PC-9 (cell line): ENCODE results near the gene SERPINB11. TPM values are rescaled to one million over a fixed set of nuclear protein-coding genes. Genes with fewer than 3 reads are reported as not detected.
A peak's percentile ranks its signal among the peaks of the same experiment; 100 is the strongest.

Experiments used
- BruUV-seq: library from RNA; stranded (reverse); fragments of 400-500 nt; replicated peaks from 2 replicates; lab custom pipeline; 2021; lab: Mats Ljungman, UMichigan
- CTCF ChIA-PET: fragments of 300-600 bp; sonication (Branson Sonifier 250); formaldehyde crosslinking; loops from one replicate; lab custom pipeline; 2022; ENCODE audit warnings: antibody characterized with exemption; lab: Charles Lee
- POLR2A ChIA-PET: fragments of 300-600 bp; sonication (Branson Sonifier 250); formaldehyde crosslinking; loops from one replicate; lab custom pipeline; 2022; ENCODE audit warnings: antibody characterized with exemption; ENCODE audit not compliant: unreplicated experiment; lab: Charles Lee
- DNase-seq, 2 experiments: peaks; one replicate each; pipeline versions ENCODE4 v3.0.0 to v3.0.0-alpha.2; 2015 to 2022; ENCODE audit warnings: mixed read lengths in 1 of 2
- H2AFZ ChIP-seq: fragments of 200-600 bp; sonication (generic); 2 replicates; pipeline ENCODE4 v1.8.1; 2017; ENCODE audit warnings: antibody characterized with exemption
- H3F3A ChIP-seq: fragments of 200-600 bp; sonication (generic); 2 replicates; pipeline ENCODE4 v1.8.1; 2017; ENCODE audit warnings: antibody characterized with exemption, mild to moderate bottlenecking, low read depth; ENCODE audit not compliant: insufficient read depth
- H3K27ac ChIP-seq: fragments of 200-600 bp; sonication (generic); 2 replicates; pipeline ENCODE4 v1.6.1; 2016; ENCODE audit warnings: mixed run types
- H3K27me3 ChIP-seq: fragments of 200-600 bp; sonication (generic); 2 replicates; pipeline ENCODE4 v1.6.1; 2016; ENCODE audit warnings: low read depth, mixed run types; ENCODE audit not compliant: insufficient read depth
- H3K36me3 ChIP-seq: fragments of 200-600 bp; sonication (generic); 2 replicates; pipeline ENCODE4 v1.6.1; 2016; ENCODE audit warnings: low read depth, mixed run types
- H3K4me1 ChIP-seq: fragments of 200-600 bp; sonication (generic); replicated peaks from 2 replicates; pipeline ENCODE4 v1.6.1; 2016; ENCODE audit warnings: mixed run types; ENCODE audit not compliant: insufficient read depth
- H3K4me2 ChIP-seq: fragments of 200-600 bp; sonication (generic); 2 replicates; pipeline ENCODE4 v1.6.1; 2017; ENCODE audit warnings: mixed run types
- H3K4me3 ChIP-seq: fragments of 200-600 bp; sonication (generic); 2 replicates; pipeline ENCODE4 v1.6.1; 2016; ENCODE audit warnings: mixed run types
- H3K79me2 ChIP-seq: fragments of 200-600 bp; sonication (generic); 2 replicates; pipeline ENCODE4 v1.6.1; 2017; ENCODE audit warnings: low read depth, mixed run types
- H3K9me2 ChIP-seq: fragments of 200-600 bp; sonication (generic); 2 replicates; pipeline ENCODE4 v1.8.1; 2017; ENCODE audit warnings: mild to moderate bottlenecking; ENCODE audit not compliant: insufficient read depth
- H3K9me3 ChIP-seq: fragments of 200-600 bp; sonication (generic); 2 replicates; pipeline ENCODE4 v1.8.1; 2016; ENCODE audit warnings: low read depth; ENCODE audit not compliant: insufficient read depth
- H4K20me1 ChIP-seq: fragments of 200-600 bp; sonication (generic); 2 replicates; pipeline ENCODE4 v1.8.1; 2017; ENCODE audit not compliant: insufficient read depth
- EZH2 ChIP-seq: fragments of 200-600 bp; sonication (generic); IDR thresholded peaks from 2 replicates; pipeline ENCODE4 v1.8.0; 2017; ENCODE audit warnings: antibody characterized with exemption, low read depth
- intact Hi-C: fragments of 100-400 bp; cut with micrococcal nuclease; formaldehyde crosslinking; loops from one replicate; pipeline ENCODE4 v1.10.0; 2022; ENCODE audit not compliant: unreplicated experiment
- total RNA-seq: library from RNA; stranded (reverse); gene quantifications from 2 replicates; pipeline ENCODE4 v1.2.3, GENCODE V29; 2021
- TF ChIP-seq, protein P1 (sequence below): fragments of 200-600 bp; sonication (generic); conservative IDR thresholded peaks from 2 replicates; pipeline ENCODE4 v1.6.1; 2017; ENCODE audit warnings: mixed run types, antibody characterized with exemption, mild to moderate bottlenecking, moderate library complexity

SERPINB11 gene
- total RNA-seq, 1 experiment from 2014 or later, result not detected

DNA sequence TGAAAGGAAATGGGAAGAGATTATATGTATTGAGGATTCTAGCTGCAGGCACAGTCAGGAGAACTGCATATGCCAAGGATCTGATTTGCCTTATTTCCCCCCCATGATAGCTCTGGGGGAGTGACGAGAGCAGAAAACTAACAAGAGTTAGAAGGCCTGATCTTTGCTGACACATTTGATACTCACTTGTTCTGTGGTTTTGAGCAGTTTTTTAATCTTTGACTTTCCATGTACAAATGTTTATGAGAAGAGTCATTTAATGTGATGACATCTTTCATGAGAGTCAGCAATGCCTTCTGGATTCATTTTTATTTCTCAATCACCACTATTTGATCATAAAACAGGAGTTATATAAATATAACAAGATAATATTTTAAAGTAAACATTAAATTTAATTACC lies 59.8 kb downstream of the SERPINB11 start:
- Histone ChIP-seq H3K9me3 (peaks cover 8% of the 10 kb centered on the region; the same call in 1 of the 2 replicates), H3K27ac (no peak overlapping the region), H3F3A (no peaks in the 10 kb centered on the region), H3K4me3 (no peak overlapping the region), H3K36me3 (no peaks in the 10 kb centered on the region), H4K20me1 (no peaks in the 10 kb centered on the region), H3K4me1 (no peaks in the 10 kb centered on the region), H3K27me3 (no peaks in the 10 kb centered on the region), H3K9me2 (no peaks in the 10 kb centered on the region), H3K4me2 (no peak overlapping the region), H2AFZ (no peak overlapping the region), H3K79me2 (no peaks in the 10 kb centered on the region)
- CTCF ChIA-PET, result no interaction called here
- TF ChIP-seq, protein P1, sequence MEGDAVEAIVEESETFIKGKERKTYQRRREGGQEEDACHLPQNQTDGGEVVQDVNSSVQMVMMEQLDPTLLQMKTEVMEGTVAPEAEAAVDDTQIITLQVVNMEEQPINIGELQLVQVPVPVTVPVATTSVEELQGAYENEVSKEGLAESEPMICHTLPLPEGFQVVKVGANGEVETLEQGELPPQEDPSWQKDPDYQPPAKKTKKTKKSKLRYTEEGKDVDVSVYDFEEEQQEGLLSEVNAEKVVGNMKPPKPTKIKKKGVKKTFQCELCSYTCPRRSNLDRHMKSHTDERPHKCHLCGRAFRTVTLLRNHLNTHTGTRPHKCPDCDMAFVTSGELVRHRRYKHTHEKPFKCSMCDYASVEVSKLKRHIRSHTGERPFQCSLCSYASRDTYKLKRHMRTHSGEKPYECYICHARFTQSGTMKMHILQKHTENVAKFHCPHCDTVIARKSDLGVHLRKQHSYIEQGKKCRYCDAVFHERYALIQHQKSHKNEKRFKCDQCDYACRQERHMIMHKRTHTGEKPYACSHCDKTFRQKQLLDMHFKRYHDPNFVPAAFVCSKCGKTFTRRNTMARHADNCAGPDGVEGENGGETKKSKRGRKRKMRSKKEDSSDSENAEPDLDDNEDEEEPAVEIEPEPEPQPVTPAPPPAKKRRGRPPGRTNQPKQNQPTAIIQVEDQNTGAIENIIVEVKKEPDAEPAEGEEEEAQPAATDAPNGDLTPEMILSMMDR, result no peak
- no peak for TF ChIP-seq EZH2
- POLR2A ChIA-PET, result no interaction called here
- intact Hi-C loops, result no loop called here
- no peak for DNase-seq
- BruUV-seq, result no TSS peak

DNA sequence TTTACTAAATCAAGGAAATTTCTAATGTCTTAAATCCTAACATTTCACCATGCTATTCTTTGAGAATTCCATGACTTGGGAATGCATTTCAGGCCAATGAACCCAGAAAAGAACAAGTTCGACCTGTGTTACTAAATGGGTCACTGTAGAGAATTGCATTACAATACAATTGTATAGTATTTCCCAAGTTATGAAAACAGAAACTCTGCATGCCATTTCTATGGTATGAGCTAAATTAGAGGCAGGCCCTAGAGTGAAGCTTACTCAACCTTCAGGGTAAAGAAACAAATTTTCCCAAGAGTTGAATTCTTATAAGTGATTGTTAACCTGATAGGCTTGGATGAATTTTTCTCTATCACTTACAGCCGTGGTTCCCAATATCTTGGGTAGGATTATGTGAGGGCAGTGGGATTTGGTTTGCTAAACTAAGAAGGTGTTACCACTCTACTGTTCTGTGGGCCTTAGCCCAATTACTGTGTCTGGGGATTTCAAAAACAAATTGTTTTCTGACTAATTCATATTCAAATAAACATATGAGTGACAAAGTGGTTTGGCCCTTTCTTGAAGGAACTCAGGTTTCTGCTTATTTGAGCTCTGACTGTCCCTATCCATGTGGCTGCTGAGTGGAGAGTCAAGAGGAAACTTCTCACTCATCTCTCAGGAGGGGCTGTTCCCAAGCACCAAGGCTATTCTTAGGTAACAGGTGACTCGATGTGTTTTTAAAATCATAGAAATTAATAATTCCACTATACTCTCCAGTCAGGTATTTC lies 61.3 kb downstream of the SERPINB11 start:
- Histone ChIP-seq H3K9me3 (peaks cover 8% of the 10 kb centered on the region; the same call in 1 of the 2 replicates), H3K4me2 (no peak overlapping the region), H3K36me3 (no peaks in the 10 kb centered on the region), H3K9me2 (no peaks in the 10 kb centered on the region), H4K20me1 (no peaks in the 10 kb centered on the region), H3K4me3 (no peak overlapping the region), H3K79me2 (no peaks in the 10 kb centered on the region), H3K27ac (no peak overlapping the region), H3K4me1 (no peaks in the 10 kb centered on the region), H3K27me3 (no peaks in the 10 kb centered on the region), H2AFZ (peak overlapping the region; percentile 40; the same call in 1 of the 2 replicates), H3F3A (no peaks in the 10 kb centered on the region)
- CTCF ChIA-PET, result no interaction called here
- POLR2A ChIA-PET, result no interaction called here
- TF ChIP-seq EZH2, result no peak
- TF ChIP-seq, protein P1, result no peak
- DNase-seq, result no peak
- intact Hi-C loops, result no loop called here
- no TSS peak for BruUV-seq

DNA sequence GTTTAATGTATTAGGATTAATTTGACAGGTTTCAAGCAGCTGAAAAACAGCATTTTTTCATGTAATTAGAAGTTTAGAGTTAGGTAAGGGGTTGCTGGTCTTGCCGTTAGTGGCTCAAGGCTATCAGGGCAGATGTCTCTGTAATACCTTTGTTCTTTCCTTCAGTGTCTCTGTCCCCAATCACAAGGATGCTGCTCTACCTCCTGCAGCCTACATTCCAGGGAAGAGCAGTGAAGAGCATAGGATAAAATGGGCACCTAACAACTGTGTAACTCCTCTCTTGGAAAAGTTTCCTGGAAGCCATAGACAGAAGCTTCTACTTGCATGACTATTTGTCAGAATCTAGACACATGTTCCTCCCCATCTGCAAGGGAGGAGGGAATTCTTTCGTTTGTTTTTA lies 63.1 kb downstream of the SERPINB11 start:
- H3K9me2 ChIP-seq, result no peaks in the 10 kb centered on the region
- intact Hi-C loops, result no loop called here
- CTCF ChIA-PET, result no interaction called here
- no peak overlapping the region for H3K4me3 ChIP-seq
- no peak overlapping the region for H3K4me2 ChIP-seq
- no peaks in the 10 kb centered on the region for H4K20me1 ChIP-seq
- POLR2A ChIA-PET, result no interaction called here
- no peaks in the 10 kb centered on the region for H3F3A ChIP-seq
- H3K27ac ChIP-seq, result no peak overlapping the region
- H3K9me3 ChIP-seq, result no peaks in the 10 kb centered on the region; the same call in 1 of the 2 replicates
- H3K4me1 ChIP-seq, result no peaks in the 10 kb centered on the region
- H3K27me3 ChIP-seq, result no peaks in the 10 kb centered on the region
- no peaks in the 10 kb centered on the region for H3K79me2 ChIP-seq
- DNase-seq, result no peak
- no peak overlapping the region for H2AFZ ChIP-seq
- no TSS peak for BruUV-seq
- no peak for TF ChIP-seq EZH2
- TF ChIP-seq, protein P1, result no peak
- H3K36me3 ChIP-seq, result no peaks in the 10 kb centered on the region

Other genes with a start within 250 kb of the SERPINB11 start
- 25.5 and 26.2 TPM in 2 replicates for gene SERPINB5, start 226.0 kb upstream of the SERPINB11 start, total RNA-seq
- not detected in 2 replicates for gene SERPINB12, start 160.6 kb upstream of the SERPINB11 start, total RNA-seq
- gene SERPINB13, start 115.6 kb upstream of the SERPINB11 start, total RNA-seq, result not detected in 2 replicates
- not detected in 2 replicates for gene SERPINB4, start 58.7 kb upstream of the SERPINB11 start, total RNA-seq
- gene SERPINB3, start 41.1 kb upstream of the SERPINB11 start, total RNA-seq, result not detected in 2 replicates
- gene SERPINB7, start 72.5 kb downstream of the SERPINB11 start, total RNA-seq, result 3.0 and 4.2 TPM in 2 replicates
- 0.73 TPM in 1 of 2 replicates, not detected in the other for gene SERPINB2, start 184.7 kb downstream of the SERPINB11 start, total RNA-seq
- not detected in 2 replicates for gene SERPINB10, start 205.0 kb downstream of the SERPINB11 start, total RNA-seq
- not detected in 2 replicates for gene HMSD, start 246.3 kb downstream of the SERPINB11 start, total RNA-seq